NK-92 treated with Interleukin-12 subunit alpha and Interleukin-12 subunit beta, amount 100 ng/mL, for 24 hours (cell line): ENCODE measurements around the gene PTP4A2.
"Not testable (repeated sequence)": the region's sequence is repeated elsewhere in the genome, so short reads cannot be mapped to it uniquely, and the experiment has no call there.

ENCODE experiments used
- DNase-seq: peaks from one replicate; lab custom pipeline; 2025; lab: John Stamatoyannopoulos, UW

The PTP4A2 gene

DNA sequence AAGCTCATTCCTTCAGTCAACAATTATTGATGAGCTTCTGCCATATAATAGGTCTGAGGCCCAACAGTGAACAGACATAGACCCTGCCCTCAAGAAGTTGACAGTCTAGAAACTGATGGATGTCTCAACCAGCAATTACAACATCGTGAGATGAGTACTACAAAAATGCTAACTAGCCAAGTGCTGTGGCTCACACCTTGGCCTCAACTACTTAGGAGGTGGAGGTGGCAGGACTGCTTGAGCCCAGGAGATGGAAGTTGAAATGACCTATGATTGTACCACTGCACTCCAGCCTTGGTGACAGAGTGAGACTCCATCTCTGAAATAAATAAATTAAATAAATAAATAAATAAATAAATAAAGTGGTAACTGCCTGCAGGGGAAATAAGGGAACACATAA is 11.7 kb upstream of the PTP4A2 start:
- peak; percentile 42 for DNase-seq

DNA sequence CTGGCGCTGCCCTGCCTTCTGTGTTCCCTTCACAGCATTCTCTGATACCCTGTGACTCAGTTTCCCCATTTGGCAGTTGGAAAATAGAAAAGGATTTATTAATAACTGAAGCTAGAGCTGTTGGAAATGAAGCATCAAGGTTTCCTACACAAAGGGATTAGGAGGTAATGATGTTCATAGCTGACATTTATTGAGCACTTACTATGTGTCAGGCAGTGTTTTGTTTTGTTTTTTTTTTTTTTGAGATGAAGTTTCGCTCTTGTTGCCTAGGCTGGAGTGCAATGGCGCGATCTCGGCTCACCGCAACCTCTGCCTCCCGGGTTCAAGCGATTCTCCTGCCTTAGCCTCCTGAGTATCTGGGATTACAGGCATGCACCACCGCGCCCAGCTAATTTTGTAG is 7.5 kb upstream of the PTP4A2 start:
- DNase-seq = not testable (repeated sequence)

DNA sequence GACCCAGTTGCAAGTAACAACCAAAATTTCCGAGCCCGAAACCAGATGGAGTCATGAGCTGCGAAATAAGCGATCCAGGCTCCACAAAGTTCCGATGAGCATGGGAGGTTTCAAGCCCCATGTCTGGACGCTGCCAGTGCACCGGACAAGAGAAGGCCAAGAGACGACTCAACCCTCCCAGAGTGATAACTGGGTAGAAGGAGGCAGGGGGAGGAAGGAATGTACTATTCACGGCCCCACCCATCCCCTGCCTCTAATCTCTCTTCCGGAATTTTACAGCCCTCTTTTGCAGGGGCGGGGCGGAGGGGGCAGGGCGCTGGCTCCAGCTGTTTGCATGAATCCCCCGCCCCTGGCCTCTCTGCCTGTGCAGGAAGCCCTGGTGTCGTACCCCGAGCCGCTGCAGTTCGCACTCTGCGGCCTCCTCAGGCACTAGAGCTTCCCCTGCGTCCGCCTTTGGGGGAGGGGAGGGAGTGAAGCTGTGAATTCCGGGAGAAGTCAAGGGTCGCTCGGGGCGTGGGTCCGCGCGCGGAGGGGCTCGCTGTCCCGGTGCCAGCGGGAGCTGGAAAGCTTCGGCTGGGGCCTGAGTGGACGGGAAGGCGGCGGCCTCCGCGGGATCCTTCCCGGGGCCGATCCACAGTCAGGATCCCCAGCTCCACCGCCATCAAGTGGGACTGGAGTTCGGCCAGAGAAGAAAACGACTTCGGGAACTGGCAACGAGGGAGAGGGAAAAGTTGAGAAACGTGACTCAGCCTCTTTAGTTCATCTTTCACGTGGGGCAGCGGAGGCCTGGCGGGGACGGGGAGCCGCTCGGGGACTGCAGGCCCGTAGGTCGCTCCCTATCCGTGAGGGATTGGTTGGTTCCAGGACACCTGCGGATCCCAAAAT is 6.3 kb upstream of the PTP4A2 start:
- peak; percentile 94 for DNase-seq

- peak; percentile 40 for DNase-seq
Measured at GRCh38 chr1:31943546-31944184, 5.5 kb upstream of the PTP4A2 start.

DNA sequence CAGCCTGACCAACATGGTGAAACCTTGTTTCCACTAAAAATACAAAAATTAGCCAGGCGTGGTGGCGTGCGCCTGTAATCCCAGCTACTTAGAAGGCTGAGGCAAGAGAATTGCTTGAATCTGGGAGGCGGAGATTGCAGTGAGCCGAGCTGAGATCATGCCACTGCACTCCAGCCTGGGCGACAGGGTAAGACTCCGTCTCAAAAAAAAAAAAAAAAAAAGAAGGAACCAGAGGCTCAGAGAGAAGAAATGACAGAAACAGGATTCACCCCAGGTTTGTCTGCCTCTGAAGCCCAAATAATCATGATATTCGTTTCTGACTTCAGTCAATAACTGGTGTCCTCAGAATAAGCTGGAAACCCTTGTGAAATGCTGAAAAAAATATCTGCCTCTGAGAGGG is 3.9 kb upstream of the PTP4A2 start:
- DNase-seq = not testable (repeated sequence)

- DNase-seq = peak; percentile 82
Measured at GRCh38 chr1:31939484-31940329, 1.5 kb upstream of the PTP4A2 start.

DNA sequence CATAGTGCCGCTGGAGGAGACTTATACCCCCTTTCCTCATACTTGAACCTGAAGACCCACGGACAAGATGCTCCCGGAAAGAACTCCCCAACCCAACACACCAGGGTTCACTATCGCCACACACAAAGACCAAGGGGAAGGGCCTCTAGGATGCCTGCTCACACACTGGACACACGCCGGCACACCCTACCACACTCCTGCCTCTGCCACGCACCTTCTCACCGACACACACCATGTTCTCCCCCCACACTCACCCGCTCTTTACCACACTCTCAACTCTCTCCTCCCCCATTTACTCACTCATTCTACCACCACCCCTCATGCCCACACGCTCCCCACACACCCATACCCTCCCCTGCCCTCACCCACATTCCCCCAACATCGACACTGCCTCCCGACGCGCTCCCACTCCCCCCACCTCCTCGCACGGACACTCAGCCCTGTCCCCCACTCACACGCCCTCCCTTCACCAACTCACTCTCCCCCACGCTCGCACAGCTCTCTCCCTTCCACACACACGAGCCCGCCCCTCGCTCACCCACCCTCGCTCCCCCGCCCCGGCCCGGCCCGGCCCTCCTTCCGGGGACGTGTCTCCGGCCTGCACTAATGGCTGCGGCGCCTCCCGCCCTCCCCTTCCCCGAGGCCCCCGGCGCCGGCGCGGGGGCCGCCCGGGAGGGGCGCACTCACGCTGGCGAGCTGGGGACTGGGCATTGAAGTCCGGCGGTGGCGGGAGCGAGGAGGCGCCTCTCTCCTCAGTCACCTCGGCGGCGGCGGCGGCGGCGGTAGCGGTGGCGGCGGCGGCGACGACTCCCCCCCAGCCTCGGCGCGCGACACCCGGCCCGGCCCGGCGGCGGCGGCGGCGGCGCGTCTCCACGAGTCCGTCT is 626 bp downstream of the PTP4A2 start:
- DNase-seq = peak; percentile 66

DNA sequence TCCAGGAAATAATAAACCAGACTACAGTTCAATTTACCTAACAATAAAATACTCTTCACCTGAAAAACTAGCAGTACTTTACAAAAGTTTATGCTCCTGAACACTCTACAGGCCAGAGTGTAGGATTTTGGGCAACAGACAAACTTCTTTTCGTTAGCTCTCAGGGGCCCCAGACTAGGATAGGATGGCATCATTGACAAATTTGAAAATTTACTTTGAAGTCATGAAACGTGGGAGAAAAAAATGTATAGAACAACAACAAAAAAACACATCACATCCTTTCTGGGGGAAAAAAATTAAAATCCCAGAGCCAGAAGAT is 1.2 kb downstream of the PTP4A2 start:
- DNase-seq = no peak

- DNase-seq = no peak
Measured at GRCh38 chr1:31936278-31936980, 1.7 kb downstream of the PTP4A2 start.

DNA sequence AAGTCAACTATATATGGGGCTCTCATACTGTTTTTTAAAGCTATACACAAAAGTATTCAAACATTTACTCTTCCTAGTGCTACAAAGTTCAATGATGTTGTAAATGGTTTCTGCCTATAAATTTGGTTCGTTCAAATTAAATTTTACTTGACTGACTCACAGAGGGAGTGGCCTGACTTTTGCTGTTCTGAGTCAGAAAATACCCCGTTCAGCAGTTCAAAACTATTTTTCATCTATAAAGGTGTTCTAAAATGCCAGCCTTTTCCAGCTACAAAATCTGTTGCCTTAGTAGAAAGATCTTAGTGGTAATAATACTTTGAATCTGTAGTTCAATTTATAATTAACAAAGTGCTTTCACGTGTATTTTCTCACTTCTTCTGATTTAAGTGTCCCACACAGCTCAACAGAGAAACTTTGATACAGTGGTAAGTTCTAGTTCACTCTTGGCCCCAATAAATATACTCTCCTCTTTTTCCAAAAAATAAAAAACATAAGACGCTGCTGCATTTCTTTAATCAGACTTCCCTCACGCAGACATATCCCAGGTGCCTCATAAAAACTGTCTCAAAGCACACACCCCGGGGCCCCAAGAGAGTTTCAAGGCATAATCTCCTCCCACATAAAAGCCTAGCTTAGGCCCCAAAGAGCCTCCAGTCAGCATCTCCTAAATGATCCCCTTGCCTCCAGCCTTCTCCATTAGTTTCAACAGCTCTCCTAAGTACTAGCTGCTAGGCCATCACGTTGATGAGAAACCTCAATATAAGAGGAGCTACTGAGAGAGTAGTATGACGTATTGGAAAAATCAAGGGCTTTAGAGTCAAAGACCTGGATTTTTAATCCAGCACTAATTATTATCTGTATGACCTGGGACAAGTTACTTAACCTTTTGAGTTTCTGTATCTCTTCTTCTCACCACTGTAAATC is 3.2 kb downstream of the PTP4A2 start:
- no peak for DNase-seq

GRCh38 chr1:31932491-31933316 is 5.5 kb downstream of the PTP4A2 start:
- no peak for DNase-seq

GRCh38 chr1:31931593-31932225 is 6.5 kb downstream of the PTP4A2 start:
- DNase-seq = no peak

- DNase-seq = no peak
Measured at GRCh38 chr1:31930836-31931592, 7.2 kb downstream of the PTP4A2 start.

- DNase-seq = no peak
Measured at GRCh38 chr1:31927661-31927980, 10.5 kb downstream of the PTP4A2 start.

DNA sequence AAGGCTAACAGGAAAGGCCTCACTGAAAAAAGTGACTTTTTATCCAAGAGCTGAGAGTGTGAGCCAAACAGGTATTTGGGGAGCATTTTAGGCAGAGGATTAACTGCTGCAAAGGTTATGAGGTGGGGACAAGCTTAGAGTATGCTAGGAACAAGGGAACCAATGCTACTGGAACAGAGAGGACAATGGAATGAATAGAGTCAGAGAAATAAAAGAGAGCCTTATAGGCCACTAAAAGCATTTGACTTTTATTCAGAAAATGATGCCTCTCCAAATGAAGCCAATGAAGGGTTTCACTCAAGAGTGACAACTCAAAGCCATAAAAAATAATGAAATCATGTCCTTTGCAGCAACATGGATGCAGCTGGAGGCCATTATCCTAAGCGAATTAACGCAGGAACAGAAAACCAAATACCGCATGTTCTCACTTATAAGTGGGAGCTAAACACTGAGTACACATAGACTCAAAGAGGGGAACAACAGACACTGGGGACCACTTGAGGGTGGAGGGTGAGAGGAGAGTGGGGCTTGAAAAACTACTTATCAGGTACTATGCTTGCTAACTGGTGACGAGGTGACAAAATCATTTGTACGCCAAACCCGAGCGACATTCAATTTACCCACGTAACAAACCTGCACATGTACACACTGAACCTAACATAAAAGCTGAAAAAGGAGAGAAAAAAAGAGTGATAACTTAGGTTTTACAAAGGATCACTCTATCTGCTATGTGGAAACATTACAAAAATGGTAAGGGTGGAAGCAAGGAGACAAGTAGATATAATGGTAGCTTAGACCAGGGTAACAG is 11.1 kb downstream of the PTP4A2 start:
- DNase-seq = no peak

DNA sequence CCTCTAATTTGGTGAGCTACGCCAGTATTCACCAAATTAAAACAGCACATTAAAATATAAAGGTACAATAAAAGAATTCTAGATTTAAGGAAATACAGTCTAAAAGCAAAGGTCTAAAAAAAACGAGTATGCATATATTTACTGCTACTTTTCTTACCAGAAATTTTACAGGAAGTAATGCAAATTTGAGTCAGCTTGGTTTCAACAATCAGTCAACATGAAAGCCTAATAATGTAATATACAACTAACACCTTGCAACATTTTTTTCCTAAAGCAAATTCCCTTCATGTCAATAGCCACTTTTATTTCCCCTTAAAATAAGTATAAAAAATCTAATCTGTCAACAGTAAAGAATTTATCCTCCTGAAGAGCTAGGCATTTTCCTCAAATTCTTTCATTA is 11.9 kb downstream of the PTP4A2 start:
- DNase-seq = no peak

- not testable (repeated sequence) for DNase-seq
Measured at GRCh38 chr1:31925824-31926223, 12.3 kb downstream of the PTP4A2 start.
